ENCODE data around the gene SHC1. TPM values are rescaled to one million over a fixed set of nuclear protein-coding genes. Genes with fewer than 3 reads are reported as not detected.
A peak's percentile ranks its signal among the peaks of the same experiment; 100 is the strongest.

SHC1 gene
- total RNA-seq, 1 donor from 2014 or later, result 43.3 TPM

DNA sequence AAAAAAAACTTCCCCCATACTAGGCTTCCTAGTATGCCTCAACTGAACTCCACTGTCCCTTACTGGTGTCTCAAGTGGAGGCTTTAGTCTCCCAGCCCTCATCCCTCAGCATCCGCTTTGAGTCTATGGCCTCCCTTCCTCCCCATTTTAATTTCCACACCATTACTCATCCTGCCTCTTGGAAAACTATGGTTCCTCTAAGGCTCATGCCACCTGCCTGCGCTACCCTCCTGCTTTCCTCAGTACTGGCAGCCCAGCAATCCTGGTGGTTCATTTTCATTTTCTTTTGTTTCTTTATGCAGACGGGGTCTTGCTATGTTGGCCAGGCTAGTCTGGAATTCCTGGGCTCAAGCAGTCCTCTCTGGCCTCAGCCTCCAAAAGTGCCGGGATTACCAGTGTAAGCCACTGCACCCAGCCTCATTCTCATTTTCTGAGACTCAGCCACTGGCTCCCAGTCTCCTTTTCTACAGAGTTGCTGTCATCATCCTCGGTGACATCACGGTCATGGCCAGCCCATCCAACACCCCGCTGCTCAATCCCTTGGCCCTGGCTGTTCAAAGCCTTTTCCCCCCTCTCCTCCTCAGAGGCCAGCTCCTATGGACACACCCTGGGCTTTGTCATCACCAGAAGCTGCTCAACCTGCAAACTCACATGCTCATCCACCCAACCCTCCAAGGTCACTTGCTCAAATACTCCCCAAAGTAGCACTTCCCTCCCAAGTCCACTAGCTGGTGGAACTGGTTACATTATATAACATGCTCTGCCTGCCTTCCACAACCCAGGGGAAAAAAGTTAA, 31.7 kb downstream of the SHC1 start:
- TF ChIP-seq, protein P1, sequence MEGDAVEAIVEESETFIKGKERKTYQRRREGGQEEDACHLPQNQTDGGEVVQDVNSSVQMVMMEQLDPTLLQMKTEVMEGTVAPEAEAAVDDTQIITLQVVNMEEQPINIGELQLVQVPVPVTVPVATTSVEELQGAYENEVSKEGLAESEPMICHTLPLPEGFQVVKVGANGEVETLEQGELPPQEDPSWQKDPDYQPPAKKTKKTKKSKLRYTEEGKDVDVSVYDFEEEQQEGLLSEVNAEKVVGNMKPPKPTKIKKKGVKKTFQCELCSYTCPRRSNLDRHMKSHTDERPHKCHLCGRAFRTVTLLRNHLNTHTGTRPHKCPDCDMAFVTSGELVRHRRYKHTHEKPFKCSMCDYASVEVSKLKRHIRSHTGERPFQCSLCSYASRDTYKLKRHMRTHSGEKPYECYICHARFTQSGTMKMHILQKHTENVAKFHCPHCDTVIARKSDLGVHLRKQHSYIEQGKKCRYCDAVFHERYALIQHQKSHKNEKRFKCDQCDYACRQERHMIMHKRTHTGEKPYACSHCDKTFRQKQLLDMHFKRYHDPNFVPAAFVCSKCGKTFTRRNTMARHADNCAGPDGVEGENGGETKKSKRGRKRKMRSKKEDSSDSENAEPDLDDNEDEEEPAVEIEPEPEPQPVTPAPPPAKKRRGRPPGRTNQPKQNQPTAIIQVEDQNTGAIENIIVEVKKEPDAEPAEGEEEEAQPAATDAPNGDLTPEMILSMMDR (IDR thresholded peaks at IDR 0.05; ENCODE audit: unreplicated experiment), result no peak
- no peak for DNase-seq (ENCODE audit: low spot score, unreplicated experiment)
- Mint-ChIP-seq H3K9me3 (ENCODE audit: low read depth) (no peaks in the 10 kb centered on the region), H3K4me3 (ENCODE audit: low read depth) (peak overlapping the region; percentile 47), H3K27ac (peak overlapping the region; percentile 75), H3K36me3 (ENCODE audit: insufficient read depth) (no peaks in the 10 kb centered on the region), H3K4me1 (ENCODE audit: low read depth) (peaks cover 10% of the 10 kb centered on the region), H3K27me3 (no peaks in the 10 kb centered on the region)

DNA sequence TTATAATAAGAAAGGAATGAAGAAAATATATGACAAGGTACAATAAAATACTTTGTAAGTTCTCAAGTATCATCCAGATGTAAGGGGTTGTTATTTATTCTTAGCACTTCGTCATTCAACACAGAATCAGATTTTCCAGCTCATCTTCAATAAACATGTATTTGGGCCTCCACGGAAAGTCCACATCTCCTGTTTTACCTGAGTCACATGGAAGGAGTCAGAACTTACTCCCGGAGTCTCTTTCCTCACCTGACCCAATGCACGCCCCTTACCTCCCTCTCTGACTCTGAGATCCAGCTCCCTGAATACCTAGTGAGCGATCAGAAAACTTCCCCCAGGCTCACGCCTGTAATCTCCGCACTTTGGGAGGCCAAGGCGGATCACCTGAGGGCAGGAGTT, 32.6 kb downstream of the SHC1 start:
- TF ChIP-seq, protein P1 (IDR thresholded peaks at IDR 0.05; ENCODE audit: unreplicated experiment), result no peak
- H3K36me3 Mint-ChIP-seq (ENCODE audit: insufficient read depth), result no peaks in the 10 kb centered on the region
- peaks cover 10% of the 10 kb centered on the region for H3K4me1 Mint-ChIP-seq (ENCODE audit: low read depth)
- H3K4me3 Mint-ChIP-seq (ENCODE audit: low read depth), result peak overlapping the region; percentile 95
- no peaks in the 10 kb centered on the region for H3K27me3 Mint-ChIP-seq
- no peaks in the 10 kb centered on the region for H3K9me3 Mint-ChIP-seq (ENCODE audit: low read depth)
- H3K27ac Mint-ChIP-seq, result peak overlapping the region; percentile 100
- DNase-seq (ENCODE audit: low spot score, unreplicated experiment), result no peak

DNA sequence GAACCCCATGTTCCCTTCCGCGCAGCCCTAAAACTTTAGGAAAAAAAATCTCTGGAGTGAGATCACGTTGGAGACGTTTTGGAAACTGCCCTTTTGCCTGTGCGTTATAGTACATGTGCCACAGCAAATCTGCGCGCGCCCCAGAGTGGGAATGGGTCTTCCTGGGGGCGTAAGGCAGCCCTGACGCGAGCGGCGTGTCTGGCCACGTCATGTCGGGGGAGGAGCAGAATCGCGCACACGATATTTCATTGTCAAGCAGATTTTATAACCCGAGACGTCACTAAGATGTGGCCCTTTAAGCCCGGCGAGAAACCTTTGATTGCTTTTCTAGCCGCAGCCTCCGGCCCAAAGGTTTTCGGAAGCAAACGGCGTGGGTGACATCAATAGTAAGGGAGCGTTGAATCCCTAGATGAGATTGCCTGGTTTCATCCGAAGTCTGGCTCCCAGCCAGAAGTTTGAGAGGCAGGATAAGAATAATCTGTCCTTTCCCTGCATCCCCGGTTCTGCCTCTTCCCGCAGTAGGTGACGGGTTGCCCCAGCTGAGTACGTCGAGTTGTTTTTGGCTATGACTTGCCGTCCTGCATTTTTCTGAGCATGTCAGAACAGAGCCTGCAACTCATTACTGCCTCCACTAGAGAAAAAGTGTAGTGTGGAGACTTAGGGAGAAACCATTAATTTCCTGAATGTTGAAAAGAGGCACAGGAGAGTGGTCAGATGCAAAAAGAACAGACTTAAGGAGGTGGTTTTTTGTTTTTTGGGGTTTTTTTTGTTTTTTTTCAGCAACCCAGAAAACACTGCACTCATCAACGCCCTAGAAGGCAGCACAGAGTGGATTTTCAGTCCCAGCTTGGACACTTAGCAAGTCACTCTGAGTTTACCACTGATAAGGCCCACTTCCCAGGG, 33.2 kb downstream of the SHC1 start:
- TF ChIP-seq, protein P1 (IDR thresholded peaks at IDR 0.05; ENCODE audit: unreplicated experiment), result no peak
- H3K4me3 Mint-ChIP-seq (ENCODE audit: low read depth), result peak overlapping the region; percentile 95
- peak overlapping the region; percentile 100 for H3K27ac Mint-ChIP-seq
- H3K36me3 Mint-ChIP-seq (ENCODE audit: insufficient read depth), result no peaks in the 10 kb centered on the region
- no peaks in the 10 kb centered on the region for H3K9me3 Mint-ChIP-seq (ENCODE audit: low read depth)
- no peaks in the 10 kb centered on the region for H3K27me3 Mint-ChIP-seq
- peak; percentile 69 for DNase-seq (ENCODE audit: low spot score, unreplicated experiment)
- peaks cover 10% of the 10 kb centered on the region for H3K4me1 Mint-ChIP-seq (ENCODE audit: low read depth)

DNA sequence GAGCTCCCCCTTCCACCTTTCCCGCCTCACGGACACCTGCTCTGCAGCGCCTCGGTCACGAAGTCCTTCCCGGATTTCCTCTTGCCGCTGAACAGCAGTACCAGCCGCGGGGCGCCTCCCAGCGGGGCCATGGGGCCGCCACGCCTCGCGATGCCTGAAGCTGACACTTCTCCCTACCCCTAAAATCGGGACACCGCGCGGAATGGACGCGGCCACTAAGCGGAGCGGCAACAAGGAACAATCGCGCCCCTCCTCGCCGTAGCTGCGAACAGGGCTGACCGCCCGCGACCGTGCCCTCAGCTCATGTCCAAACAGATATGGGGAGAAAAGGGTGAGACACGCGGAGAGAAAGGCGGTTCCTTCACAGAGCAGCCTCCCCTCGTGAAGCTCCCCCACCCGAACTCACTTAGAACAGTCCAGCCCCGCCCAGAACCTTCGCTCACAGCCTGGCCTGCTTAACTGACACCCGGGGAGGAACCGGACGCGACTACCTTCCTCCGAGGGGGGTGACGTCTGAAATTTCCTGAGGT, 33.9 kb downstream of the SHC1 start, which contains the start of gene PMVK:
TSS of gene PMVK (minus strand) at position 165 of the 530 bp plus-strand sequence. CDS start at position 131, 34 bp downstream.
- peaks cover 10% of the 10 kb centered on the region for H3K4me1 Mint-ChIP-seq (ENCODE audit: low read depth)
- TF ChIP-seq, protein P1 (IDR thresholded peaks at IDR 0.05; ENCODE audit: unreplicated experiment), result peak; percentile 51
- DNase-seq (ENCODE audit: low spot score, unreplicated experiment), result peak; percentile 83
- peak within 1 kb of the TSS; percentile 100 for H3K27ac Mint-ChIP-seq
- H3K4me3 Mint-ChIP-seq (ENCODE audit: low read depth), result peak within 1 kb of the TSS; percentile 95
- no peaks in the 10 kb centered on the region for H3K36me3 Mint-ChIP-seq (ENCODE audit: insufficient read depth)
- no peaks in the 10 kb centered on the region for H3K27me3 Mint-ChIP-seq
- no peaks in the 10 kb centered on the region for H3K9me3 Mint-ChIP-seq (ENCODE audit: low read depth)
